Esophagus squamous epithelium (tissue), 4 donors: ENCODE results near the gene PADI1.

Experiments
- POLR2A ChIP-seq, 4 donors: fragments of 450-650 bp; IDR thresholded peaks; one replicate each; pipeline ENCODE4 v1.6.1; 2017; ENCODE audit warnings: antibody characterized with exemption in 4 of 4, mild to moderate bottlenecking in 4 of 4, moderate library complexity in 3 of 4
- TF ChIP-seq, protein P1 (sequence below), 6 experiments: fragments of 450-650 bp in 4 of 6; fragments of 200-600 bp in 2 of 6; sonication (generic) in 2 of 6; IDR thresholded peaks; one replicate each; pipeline ENCODE4 v1.5.1; 2016 to 2019; ENCODE audit warnings: antibody characterized with exemption in 6 of 6, mild to moderate bottlenecking in 4 of 6, moderate library complexity in 4 of 6

DNA sequence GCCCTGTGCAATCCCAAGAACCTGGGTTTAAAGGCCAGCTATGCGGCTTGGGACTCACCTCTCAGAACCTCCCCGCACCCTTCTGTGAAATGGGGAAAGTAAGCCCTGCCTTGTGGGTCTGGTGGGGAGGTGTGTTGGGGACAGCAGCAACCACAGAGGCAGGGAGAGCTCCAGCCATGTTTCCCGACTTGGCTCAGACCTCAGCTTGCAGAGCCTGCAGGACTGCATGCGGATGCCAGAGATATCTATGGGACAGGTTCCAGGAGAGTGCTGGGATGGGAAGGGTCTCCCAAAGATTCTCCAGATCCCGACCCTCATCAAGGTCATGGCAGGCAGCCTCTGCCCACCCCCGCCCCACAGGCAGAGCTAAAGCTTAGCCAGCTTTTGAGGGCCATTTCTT lies 20.2 kb downstream of the PADI1 start:
- TF ChIP-seq, protein P1, sequence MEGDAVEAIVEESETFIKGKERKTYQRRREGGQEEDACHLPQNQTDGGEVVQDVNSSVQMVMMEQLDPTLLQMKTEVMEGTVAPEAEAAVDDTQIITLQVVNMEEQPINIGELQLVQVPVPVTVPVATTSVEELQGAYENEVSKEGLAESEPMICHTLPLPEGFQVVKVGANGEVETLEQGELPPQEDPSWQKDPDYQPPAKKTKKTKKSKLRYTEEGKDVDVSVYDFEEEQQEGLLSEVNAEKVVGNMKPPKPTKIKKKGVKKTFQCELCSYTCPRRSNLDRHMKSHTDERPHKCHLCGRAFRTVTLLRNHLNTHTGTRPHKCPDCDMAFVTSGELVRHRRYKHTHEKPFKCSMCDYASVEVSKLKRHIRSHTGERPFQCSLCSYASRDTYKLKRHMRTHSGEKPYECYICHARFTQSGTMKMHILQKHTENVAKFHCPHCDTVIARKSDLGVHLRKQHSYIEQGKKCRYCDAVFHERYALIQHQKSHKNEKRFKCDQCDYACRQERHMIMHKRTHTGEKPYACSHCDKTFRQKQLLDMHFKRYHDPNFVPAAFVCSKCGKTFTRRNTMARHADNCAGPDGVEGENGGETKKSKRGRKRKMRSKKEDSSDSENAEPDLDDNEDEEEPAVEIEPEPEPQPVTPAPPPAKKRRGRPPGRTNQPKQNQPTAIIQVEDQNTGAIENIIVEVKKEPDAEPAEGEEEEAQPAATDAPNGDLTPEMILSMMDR (IDR thresholded peaks at IDR 0.05): no peak
- TF ChIP-seq POLR2A (IDR thresholded peaks at IDR 0.05): no peak
